Testis (tissue), 2 donors: Measurements from ENCODE around the gene ROBO1.

Experiments
- CTCF ChIP-seq, 3 experiments: fragments of 450-650 bp in 2 of 3; fragments of 200-600 bp in 1 of 3; sonication (generic) in 1 of 3; IDR thresholded peaks; one replicate each; pipeline ENCODE4 v1.5.1; 2016 to 2019; ENCODE audit warnings: antibody characterized with exemption in 3 of 3, mild to moderate bottlenecking in 2 of 3, moderate library complexity in 1 of 3
- POLR2A ChIP-seq: fragments of 450-650 bp; IDR thresholded peaks from one replicate; pipeline ENCODE4 v1.6.1; 2017; ENCODE audit warnings: antibody characterized with exemption, mild to moderate bottlenecking, moderate library complexity

DNA sequence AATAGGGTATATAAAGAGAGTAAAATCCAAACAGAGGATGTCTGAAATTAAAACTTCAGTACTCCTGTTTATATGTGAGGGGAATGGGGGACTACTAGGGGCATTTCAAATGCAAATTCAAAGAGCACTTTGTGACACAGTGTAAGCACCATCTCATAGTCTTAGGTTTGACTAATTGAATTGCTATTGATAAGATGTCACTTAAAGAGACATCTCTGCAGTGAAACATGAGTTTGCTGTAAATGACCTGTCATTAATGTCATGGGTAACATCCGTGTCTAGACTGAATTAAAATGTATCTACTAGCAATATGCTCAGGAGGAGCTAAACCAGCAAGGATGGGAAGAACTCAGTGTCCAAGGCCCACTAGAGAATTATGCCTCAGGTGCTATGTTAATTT is 41.0 kb downstream of the ROBO1 start:
- TF ChIP-seq POLR2A (no peak), CTCF (IDR thresholded peaks at IDR 0.05) (no peak)
